Activated CD8-positive, alpha-beta memory T cell treated with anti-CD3 and anti-CD28 coated beads for 24 hours (primary cell): Measurements from ENCODE around the gene FAM219B.
"Not testable (repeated sequence)": the region's sequence is repeated elsewhere in the genome, so short reads cannot be mapped to it uniquely, and the experiment has no call there.

Source experiments
- DNase-seq: peaks from one replicate; pipeline ENCODE4 v3.0.0-alpha.2; 2020

Gene FAM219B

DNA sequence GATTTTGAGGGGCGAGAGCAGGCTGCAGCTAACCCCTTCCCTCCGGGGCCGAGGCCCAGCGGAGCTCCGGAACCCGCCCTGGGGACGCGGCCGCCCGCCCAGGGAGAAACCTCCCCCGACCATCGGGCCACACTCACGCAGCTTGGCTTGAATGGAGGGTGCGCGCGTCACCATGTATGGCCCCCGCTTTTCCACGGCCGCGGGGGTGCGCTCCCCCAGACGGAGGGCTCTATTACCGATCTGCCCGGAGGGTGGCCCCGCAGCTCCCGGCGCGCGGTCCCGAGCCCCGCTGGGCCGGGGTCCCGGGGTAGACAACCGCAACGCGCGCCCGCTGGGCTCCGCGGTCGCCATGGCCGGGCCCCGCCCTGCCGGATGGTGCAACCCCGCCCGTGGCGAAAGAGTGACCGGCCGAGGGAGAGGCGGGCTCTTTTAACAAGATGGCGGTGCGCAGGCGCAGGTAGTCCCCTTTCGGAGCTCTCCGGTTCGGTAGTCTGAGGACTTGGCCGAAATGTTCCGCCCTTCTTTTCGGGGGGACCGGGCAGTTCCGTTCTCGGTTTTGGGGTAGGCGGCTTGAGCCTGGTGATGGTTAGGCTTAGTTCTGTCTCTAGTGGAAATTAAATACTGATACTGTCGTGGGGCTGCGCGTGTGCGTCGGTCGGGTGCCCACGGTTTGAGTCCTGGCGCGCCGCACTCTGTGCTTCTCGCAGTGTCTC lies at the start of gene FAM219B:
TSS of gene FAM219B (minus strand) at position 402 of the 713 bp plus-strand sequence. CDS start at position 351, 51 bp downstream.
- DNase-seq = peak; percentile 92

DNA sequence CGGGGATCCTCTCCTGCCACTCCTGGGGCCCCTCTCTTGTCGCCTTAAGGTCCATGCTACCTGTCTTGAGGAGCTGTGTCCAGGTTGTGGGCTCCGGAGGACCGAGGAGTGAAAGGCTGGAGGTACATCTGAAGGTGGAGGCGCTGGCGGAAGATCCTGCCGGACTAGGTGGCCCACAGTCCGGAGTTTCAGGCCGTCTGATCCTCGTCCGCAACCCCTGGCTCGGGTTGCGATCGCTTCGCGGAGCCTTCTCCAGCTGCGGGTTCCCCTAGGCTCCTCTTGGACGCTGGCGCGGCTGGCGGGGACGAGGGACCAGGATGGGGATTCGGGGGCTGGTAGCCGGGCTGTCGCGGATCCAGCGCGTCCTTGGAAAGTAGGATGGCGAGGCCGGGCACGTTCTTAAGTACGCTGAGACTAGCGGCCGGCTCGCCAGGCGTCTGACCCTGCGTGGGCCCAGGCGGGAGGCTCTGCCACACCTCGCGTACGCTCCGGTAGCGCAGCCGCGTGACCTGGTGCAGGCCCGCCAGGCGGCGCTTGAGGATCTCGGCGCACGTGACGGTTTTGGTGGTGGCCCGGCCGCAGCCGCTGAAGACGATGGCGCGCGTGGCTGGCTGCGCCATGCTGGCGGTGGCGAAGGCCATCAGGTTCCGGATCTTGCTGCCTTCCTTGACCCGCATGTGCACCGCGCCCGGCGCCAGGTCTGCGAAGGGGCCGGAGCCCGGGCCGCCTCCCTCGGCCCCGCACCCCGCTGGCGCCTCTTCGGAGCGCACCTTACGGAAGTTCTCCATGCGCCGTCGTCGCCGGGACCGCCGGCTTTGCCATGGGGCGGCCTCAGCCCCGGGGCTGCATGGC lies 49.4 kb upstream of the FAM219B start:
- DNase-seq = peak; percentile 86

DNA sequence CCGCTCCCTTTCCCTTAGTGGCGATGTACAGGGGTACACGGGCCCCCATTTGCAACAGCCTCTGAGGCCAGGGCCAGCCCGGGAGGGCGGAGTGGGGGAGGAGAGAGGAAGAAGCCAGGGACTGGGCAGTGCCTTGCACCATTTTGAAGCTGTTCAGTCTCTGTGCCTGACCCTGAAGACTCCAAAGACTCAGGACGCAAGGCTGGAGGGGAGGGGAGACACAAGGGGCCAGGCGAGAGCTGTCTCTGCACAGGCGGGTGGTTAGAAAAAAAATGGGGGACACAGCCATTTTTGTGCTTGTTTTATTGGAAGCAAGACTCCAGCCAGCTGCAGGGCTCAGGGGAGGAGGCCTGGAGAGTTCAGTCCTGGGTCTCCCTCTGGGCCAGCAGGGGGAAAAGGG lies 48.4 kb upstream of the FAM219B start:
- no peak for DNase-seq

DNA sequence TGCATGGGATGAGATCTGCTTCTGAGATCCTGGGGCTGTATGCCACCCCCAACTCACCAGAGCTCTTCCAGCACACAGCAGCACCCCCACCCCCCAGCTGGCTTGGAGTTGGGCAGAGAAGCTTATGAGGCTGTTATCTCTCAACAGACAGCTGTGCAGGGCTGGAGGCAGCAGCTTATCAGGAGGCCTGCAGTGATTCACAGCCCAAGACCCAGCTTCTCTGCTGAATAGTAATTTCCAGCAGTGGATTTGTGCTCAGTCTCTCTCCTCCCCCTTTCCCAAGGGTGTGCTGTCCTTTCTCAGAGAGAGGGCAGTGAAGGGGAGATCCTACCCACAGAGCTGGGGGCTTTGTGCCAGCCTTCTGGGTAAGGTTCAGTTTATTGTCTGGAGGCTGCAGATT lies 47.9 kb upstream of the FAM219B start:
- DNase-seq = no peak

DNA sequence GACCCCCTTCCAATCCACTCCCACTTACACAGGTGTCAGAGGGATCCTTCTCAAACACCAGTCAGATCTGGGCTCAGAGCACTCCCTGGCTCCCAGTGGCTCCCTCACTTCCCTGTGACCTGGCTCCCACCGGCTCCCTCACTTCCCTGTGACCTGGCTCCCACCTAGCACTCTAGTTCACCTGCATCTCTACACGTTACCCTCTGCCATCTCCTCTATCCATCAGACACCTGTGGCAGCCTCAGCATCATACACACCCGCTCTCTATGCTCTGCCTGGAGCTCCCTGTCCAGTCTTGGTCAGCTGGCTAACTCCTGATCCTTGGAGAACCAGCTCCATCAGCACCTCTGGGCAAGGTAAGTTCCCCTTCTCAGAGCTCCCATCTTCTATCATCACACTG lies 44.4 kb upstream of the FAM219B start:
- DNase-seq = no peak

- peak; percentile 90 for DNase-seq
These were observed 43.6 kb upstream of the FAM219B start for GRCh38 chr15:74950078-74950908.

DNA sequence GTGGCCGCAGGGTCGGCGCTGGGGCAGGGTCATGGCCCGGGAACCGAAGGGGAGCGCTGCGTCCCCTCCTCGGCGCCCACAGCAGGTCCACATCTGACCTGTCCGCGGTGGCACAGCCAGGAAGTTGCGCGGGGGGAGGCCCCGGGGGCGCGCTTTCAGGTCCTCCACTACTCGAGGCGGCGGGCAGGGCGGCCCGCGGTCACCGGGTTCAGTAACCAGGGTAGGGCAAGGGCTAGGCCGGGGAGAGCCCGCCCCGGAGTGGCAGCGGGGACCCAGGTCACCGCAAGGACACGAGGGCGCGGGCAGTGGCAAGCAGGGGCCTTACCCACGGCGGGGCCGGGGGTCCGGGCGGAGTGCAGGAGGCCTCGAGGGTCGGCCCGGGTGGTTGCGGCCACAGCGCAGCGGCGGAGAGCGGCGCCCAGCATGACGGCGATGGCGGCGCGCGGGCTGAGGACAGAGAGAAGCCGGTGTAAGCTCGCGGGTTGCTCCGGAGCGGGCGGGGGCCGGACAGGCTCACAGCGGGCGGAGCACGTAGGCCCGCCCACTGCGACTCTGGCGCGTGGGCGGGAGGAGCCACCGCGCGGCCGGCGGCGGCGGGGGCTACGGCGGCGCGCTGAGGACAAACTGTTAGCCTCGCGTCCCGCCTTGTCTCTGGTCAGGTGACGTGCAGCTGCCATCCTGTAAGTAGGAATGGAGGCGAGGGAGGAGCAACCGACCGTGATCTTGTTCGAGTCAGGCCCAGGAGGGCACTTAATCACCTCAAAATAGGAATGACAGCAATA lies 31.1 kb upstream of the FAM219B start, which contains the start of gene COX5A:
TSS of gene COX5A (minus strand) at position 484 of the 782 bp plus-strand sequence. CDS start at position 425, 59 bp downstream.
- peak; percentile 92 for DNase-seq

DNA sequence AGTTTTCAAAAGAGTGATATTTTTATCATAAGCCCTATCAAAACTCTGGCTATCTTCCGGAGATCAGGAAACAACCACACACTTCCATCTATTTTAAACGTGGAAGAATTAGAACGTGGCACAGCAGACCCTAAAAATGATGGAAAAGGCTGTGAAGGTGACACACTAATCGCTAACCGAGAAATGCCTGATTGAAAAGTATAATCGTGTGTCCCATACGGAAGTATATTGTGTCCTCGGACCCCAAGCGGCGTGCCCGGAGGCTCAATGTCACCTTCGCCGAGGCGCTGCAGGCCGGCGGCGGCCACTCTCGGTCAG lies 30.6 kb upstream of the FAM219B start:
- no peak for DNase-seq

GRCh38 chr15:74935193-74935592 lies 28.5 kb upstream of the FAM219B start:
- DNase-seq = not testable (repeated sequence)

GRCh38 chr15:74933573-74933972 lies 26.9 kb upstream of the FAM219B start:
- no peak for DNase-seq

GRCh38 chr15:74928771-74929198 lies 22.1 kb upstream of the FAM219B start:
- DNase-seq = no peak

- DNase-seq = no peak
These were observed 17.9 kb upstream of the FAM219B start for GRCh38 chr15:74924525-74924924.

DNA sequence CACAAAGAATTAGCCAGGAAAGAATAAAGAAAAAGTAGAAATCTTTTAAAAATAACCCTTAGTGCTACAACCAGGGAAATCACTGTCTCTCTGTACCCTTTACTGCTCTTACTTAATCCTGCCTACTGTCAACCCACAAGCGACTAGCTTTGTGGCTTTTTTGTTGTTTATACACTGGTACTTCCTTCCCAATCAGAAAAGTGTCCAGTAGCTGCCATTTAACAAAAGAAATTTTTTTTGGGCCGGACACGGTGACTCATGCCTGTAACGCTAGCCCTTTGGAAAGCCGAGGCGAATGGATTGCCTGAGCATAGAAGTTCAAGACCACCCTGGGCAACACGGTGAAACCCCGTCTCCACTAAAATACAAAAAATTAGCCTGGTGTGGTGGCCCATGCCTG lies 13.8 kb upstream of the FAM219B start:
- no peak for DNase-seq

GRCh38 chr15:74917676-74918075 lies 11.0 kb upstream of the FAM219B start:
- DNase-seq = no peak

DNA sequence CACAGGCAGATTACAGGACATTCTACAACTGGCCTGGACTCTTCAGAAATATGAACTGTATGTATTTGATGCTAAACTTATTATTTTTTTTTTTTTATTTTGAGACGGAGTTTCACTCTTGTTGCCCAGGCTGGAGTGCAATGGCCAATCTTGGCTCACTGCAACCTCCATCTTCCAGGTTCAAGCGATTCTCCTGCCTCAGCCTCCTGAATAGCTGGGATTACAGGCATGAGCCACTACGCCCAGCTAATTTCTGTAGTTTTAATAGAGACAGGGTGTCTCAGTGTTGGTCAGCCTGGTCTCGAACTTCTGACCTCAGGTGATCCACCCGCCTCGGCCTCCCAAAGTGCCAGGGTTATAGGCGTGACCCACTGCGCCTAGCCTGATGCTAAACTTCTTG lies 7.1 kb upstream of the FAM219B start:
- not testable (repeated sequence) for DNase-seq

DNA sequence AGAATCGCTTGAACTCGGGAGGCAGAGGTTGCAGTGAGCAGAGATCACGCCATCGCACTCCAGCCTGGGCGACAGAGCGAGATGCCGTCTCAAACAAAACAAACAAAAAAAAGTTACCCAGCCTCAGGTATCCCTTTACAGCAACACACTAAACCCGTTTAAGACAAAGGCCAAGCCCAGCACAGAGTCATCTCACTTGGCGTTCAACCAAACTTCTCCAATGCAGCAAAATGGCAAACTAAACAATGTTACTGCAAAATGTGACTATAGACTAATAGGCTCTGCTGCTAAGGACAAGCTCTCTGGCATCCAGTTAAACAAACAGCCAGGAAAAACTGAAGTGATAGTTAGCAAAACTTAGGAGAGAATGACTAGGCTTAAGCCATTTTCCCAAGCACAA lies 6.4 kb upstream of the FAM219B start:
- DNase-seq = no peak

GRCh38 chr15:74908635-74909034 lies 2.0 kb upstream of the FAM219B start:
- no peak for DNase-seq

- no peak for DNase-seq
These were observed 666 bp upstream of the FAM219B start for GRCh38 chr15:74907163-74907870.

DNA sequence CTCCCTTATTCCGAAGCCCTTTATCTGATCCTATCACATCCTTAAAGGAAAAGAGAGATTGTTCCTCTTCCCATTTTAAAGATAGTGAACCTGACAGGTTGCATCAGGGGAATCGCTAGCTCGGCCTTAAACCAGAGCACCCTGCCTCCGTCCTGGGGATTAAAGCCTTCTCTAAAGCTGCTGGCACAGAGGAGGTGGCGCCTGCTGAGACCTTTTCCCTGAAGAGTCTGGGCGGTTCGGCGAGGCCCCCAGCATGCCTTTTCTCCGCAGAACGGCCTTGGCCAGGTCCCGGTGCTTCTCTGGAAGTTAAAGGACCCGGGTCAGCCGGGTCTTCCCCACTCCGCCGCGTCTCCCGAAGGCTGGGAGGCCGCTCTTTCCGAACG lies 593 bp downstream of the FAM219B start:
- DNase-seq = no peak

DNA sequence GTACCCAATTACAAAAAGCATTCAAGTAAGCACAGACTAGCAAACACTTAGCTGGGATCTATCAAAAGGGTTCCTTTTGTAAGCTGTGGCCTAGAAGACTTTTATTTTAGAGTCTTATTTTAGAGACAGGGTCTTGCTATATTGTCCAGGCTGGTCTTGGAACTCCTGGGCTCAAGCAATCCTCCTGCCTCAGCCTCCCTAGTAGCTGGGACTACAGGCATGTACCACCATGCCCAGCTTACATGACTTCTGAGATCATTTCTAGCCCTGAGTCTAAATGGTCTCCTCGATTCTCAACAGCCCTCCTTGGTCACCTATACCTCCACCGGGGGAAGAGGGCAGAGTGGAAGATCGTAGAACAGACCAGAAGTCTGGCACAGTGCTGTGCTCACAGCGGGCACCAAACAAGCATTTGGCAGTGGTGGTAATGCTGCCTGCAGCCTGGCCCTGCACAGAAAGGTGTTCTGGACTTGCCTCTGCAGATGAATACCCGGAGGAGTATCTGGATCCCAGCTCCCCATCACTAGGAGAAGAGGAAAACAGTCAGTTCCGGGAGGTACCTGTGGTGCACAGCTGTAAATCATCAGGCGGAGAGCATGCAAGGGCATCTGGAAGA lies 2.4 kb downstream of the FAM219B start:
- DNase-seq = no peak

DNA sequence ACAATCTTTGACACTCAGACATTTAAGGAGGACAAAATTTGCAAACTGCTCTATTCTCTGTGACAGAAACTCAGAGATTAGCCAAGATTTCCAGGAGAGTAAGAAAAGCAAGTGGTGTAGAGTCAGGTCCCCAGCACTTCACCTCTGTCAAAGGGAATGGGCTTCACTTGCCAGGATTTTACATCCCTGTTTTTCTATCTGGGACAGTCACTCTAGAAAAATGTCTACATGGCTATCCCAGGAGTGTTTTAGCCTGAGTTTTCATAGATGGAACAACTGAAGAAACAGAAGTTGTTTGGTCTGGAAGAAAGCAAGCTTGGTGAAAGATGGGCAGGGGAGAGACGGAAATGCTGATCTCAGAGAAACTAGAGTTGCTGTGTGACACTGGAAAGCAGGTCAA lies 3.0 kb downstream of the FAM219B start:
- no peak for DNase-seq
